H54 (cell line): ENCODE results near the gene ZNF770.
"Not testable (repeated sequence)": the region's sequence is repeated elsewhere in the genome, so short reads cannot be mapped to it uniquely, and the experiment has no call there.

Source experiments
- DNase-seq: peaks from one replicate; pipeline ENCODE4 v3.0.0; 2011; ENCODE audit warnings: low spot score, mixed read lengths; ENCODE audit not compliant: insufficient read length
- FAIRE-seq: peaks from 3 replicates; lab custom pipeline; 2011; peaks lifted over from hg19 to GRCh38; lab: Jason Lieb, UNC
- POLR2A ChIP-seq: IDR thresholded peaks from 2 replicates; pipeline ENCODE4 v1.6.1; 2011; ENCODE audit warnings: low read depth, mild to moderate bottlenecking, low read length

The ZNF770 gene

DNA sequence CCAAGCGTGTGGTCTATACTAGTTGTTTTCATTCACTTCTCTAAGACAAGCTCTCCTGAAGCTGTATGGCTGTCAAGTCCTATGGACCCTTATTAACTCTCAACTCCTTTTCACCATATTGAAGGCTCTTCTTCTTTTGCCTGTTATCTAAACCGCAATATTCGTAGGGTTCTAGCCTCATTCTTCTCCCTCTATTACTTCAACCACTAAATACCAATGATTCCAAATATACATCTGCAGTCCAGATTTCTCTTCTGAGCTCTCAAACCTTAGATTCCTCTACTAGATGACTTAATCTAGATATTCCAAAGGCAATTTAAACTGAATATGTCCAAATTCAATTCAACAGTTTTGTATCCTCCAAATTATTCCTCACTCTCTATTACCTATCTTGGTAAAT is 43.2 kb downstream of the ZNF770 start:
- no peak for TF ChIP-seq POLR2A
- no peak for FAIRE-seq
- DNase-seq, result no peak

DNA sequence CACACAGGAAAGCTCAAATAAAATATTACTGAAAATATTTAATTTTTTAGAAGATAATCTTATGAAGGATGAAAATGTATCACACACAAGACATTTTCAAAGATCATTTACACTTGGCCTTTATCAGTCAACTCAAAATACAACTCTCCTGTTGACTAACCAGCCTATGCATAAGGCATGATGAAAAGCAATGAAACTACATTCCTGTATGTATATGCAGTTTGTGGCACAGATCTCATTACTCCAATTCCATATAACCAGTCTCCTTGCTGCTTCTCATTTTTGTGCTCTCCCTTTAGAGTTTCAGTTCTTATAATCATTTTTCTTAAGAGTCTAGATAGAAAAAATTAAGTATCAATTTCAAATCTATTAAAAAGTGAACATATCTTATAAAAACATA is 44.4 kb downstream of the ZNF770 start:
- FAIRE-seq, result no peak
- DNase-seq, result no peak
- TF ChIP-seq POLR2A, result no peak

DNA sequence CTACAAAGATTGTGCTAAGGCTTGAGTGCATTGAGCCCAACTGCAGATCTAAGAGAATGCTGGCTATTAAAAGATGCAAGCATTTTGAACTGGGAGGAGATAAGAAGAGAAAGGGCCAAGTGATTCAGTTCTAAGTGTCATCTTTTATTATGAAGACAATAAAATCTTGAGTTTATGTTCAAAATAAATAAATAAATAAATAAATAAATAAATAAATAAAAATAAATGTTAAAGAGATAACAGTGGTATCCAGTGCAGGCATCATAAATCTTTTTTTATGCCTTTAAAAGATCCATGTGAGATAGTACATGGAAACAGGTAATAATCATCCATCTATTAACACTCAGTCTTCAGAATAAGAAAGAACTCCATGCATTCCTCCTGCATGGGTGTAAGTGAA is 44.8 kb downstream of the ZNF770 start:
- not testable (repeated sequence) for DNase-seq, FAIRE-seq

DNA sequence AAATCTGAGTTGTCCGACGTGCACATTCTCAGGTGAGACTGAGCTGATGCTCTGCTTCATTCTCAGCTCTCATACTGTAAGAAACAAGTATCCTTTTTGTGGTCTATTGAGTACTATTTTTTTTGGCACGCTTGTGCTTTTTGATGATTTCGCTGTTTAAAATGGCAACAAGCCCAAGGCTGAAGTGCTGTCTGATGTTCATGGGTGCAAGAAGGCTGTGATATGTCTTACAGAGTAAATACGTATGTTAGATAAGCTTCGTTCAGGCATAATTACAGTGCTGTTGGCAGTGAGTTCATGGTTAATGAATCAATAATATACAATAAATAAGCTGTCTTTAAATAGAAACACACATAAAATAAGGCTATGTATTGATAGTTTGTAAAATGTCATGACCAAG is 45.7 kb downstream of the ZNF770 start:
- DNase-seq (no peak), FAIRE-seq (peak; percentile 11)
- no peak for TF ChIP-seq POLR2A

DNA sequence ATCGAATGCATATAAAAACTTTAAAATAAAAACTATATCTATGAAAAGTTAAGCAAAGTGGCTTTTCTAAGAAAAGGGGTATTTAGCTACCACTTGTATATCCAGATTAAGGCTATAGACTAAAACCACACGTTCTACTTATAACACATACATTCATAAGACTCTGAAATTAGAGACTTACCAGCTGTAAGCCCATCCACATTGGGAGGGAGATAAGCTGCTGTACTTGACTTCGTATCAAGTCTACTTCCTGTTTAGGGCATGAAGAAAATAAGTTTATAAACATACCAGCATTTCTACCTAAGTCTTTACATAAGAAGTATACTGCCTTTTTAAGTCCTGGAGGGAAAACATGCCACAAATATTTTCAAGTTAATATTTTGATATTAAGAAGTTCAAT is 46.3 kb downstream of the ZNF770 start:
- no peak for FAIRE-seq
- no peak for DNase-seq
- TF ChIP-seq POLR2A, result no peak

DNA sequence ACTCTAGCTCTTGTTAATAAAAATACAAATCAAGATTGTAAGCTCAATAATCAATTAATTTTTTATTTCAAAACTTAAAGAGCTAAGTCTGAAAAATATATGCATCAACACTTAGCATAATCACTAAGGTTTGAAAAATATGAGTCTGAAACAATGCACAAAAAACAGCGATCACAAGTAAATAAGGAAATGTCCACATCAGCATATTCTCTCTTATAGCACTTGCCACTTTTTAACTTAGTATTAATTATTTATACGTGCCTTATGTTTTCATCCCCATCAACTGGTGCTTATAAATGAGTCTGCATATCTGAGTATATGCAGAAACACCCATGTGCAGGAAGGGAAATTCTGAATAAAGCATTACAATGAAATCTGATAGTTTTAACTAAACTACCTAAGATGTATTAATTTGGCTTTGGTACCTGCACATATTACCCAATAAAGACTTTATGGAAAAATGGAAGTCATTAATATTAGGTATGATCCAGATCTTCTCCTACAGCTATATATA is 46.8 kb downstream of the ZNF770 start:
- no peak for TF ChIP-seq POLR2A
- DNase-seq (no peak), FAIRE-seq (no peak)

DNA sequence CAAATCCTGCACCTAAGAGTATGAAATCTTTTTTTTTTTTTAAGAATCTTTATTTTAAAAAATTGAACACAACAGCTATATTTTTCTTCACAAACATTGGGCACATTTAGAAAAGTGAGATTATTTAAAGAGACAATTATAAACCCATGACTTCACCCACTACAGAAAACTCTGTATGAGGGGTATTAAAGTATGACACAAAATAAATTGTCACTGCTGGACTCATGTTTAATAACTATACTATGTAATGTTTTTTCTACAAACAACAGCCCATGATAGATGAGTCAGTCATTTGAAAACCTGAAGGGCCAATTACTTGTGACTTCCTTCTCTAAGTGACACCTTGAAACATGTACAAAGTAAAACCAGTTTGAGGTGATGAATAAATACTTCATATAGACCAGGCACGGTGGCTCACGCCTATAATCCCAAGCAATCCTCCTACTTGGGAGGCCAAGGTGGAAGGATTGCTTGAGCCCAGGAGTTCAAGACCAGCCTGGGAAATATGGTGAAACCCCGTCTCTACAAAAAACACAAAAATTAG is 54.6 kb downstream of the ZNF770 start:
- DNase-seq, result no peak
- no peak for TF ChIP-seq POLR2A
- FAIRE-seq, result no peak

DNA sequence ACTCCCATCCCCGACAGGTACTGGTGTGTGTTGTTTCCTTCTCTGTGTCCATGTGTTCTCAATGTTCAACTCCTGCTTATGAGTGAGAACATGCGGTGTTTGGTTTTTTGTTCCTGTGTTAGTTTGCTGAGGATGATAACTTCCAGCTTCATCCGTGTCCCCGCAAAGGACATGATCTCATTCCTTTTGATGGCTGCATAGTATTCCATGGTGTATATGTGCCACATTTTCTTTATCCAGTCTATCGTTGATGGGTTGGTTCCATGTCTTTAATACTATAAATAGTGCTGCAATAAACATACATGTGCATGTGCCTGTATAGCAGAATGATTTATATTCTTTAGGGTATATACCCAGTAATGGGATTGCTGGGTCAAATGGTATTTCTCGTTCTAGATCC is 59.7 kb downstream of the ZNF770 start:
- not testable (repeated sequence) for FAIRE-seq, DNase-seq
